Measurements from ENCODE around the gene ZNF660.
"Not testable (repeated sequence)": the region's sequence is repeated elsewhere in the genome, so short reads cannot be mapped to it uniquely, and the experiment has no call there.

ZNF660 gene

GRCh38 chr3:44568561-44568960, 16.2 kb upstream of the ZNF660 start:
- H3K79me2 ChIP-seq (ENCODE audit: low read length), result no peaks in the 10 kb centered on the region
- H3K4me2 ChIP-seq (ENCODE audit: low read length), result no peak overlapping the region
- H3K36me3 ChIP-seq (replicated peaks; ENCODE audit: low read depth, low read length), result peaks cover 1% of the 10 kb centered on the region
- H3K27ac ChIP-seq (ENCODE audit: low read length), result no peak overlapping the region
- H3K4me1 ChIP-seq (ENCODE audit: low read length), result no peaks in the 10 kb centered on the region
- no peak for TF ChIP-seq EZH2phosphoT487 (IDR thresholded peaks at IDR 0.05; ENCODE audit: low read depth)
- no peak for TF ChIP-seq CTCF (IDR thresholded peaks at IDR 0.05; ENCODE audit: low read depth, low read length)
- H4K20me1 ChIP-seq (ENCODE audit: insufficient read depth, low read length), result no peaks in the 10 kb centered on the region
- H3K4me3 ChIP-seq (ENCODE audit: low read length), result no peak overlapping the region
- H3K9me3 ChIP-seq (ENCODE audit: insufficient read depth, low read length), result peaks cover 27% of the 10 kb centered on the region
- no peak overlapping the region for H2AFZ ChIP-seq (ENCODE audit: low read depth, low read length)
- H3K9ac ChIP-seq (ENCODE audit: low read length), result no peak overlapping the region
- no peaks in the 10 kb centered on the region for H3K27me3 ChIP-seq (ENCODE audit: low read depth, low read length)

- Histone ChIP-seq H2AFZ (ENCODE audit: low read depth, low read length) (no peak overlapping the region), H3K79me2 (ENCODE audit: low read length) (no peaks in the 10 kb centered on the region), H3K36me3 (replicated peaks; ENCODE audit: low read depth, low read length) (peaks cover 4% of the 10 kb centered on the region), H3K9me3 (ENCODE audit: insufficient read depth, low read length) (peaks cover 23% of the 10 kb centered on the region), H3K27ac (ENCODE audit: low read length) (no peak overlapping the region), H3K9ac (ENCODE audit: low read length) (no peak overlapping the region), H3K27me3 (ENCODE audit: low read depth, low read length) (no peaks in the 10 kb centered on the region), H4K20me1 (ENCODE audit: insufficient read depth, low read length) (no peaks in the 10 kb centered on the region), H3K4me3 (ENCODE audit: low read length) (no peak overlapping the region), H3K4me1 (ENCODE audit: low read length) (peaks cover 4% of the 10 kb centered on the region), H3K4me2 (ENCODE audit: low read length) (no peak overlapping the region)
- TF ChIP-seq EZH2phosphoT487 (IDR thresholded peaks at IDR 0.05; ENCODE audit: low read depth), result no peak
- no peak for TF ChIP-seq CTCF (IDR thresholded peaks at IDR 0.05; ENCODE audit: low read depth, low read length)
These were observed 13.7 kb upstream of the ZNF660 start for GRCh38 chr3:44571024-44571423.

GRCh38 chr3:44576613-44577012, 8.2 kb upstream of the ZNF660 start:
- peak overlapping the region; percentile 9 for H3K4me3 ChIP-seq (ENCODE audit: low read length)
- H4K20me1 ChIP-seq (ENCODE audit: insufficient read depth, low read length), result no peaks in the 10 kb centered on the region
- H3K9ac ChIP-seq (ENCODE audit: low read length), result peak overlapping the region; percentile 18
- TF ChIP-seq CTCF (IDR thresholded peaks at IDR 0.05; ENCODE audit: low read depth, low read length) (no peak), EZH2phosphoT487 (IDR thresholded peaks at IDR 0.05; ENCODE audit: low read depth) (no peak)
- peaks cover 12% of the 10 kb centered on the region for H3K9me3 ChIP-seq (ENCODE audit: insufficient read depth, low read length)
- peaks cover 16% of the 10 kb centered on the region for H3K4me1 ChIP-seq (ENCODE audit: low read length)
- no peaks in the 10 kb centered on the region for H3K27me3 ChIP-seq (ENCODE audit: low read depth, low read length)
- peak overlapping the region; percentile 54 for H3K4me2 ChIP-seq (ENCODE audit: low read length)
- H2AFZ ChIP-seq (ENCODE audit: low read depth, low read length), result no peak overlapping the region
- H3K36me3 ChIP-seq (replicated peaks; ENCODE audit: low read depth, low read length), result peaks cover 4% of the 10 kb centered on the region
- no peaks in the 10 kb centered on the region for H3K79me2 ChIP-seq (ENCODE audit: low read length)
- H3K27ac ChIP-seq (ENCODE audit: low read length), result peak overlapping the region; percentile 70

GRCh38 chr3:44577354-44577952, 7.3 kb upstream of the ZNF660 start:
- H4K20me1 ChIP-seq (ENCODE audit: insufficient read depth, low read length); H3K27ac ChIP-seq (ENCODE audit: low read length); H3K4me2 ChIP-seq (ENCODE audit: low read length); H2AFZ ChIP-seq (ENCODE audit: low read depth, low read length); H3K36me3 ChIP-seq (replicated peaks; ENCODE audit: low read depth, low read length); H3K27me3 ChIP-seq (ENCODE audit: low read depth, low read length); H3K9ac ChIP-seq (ENCODE audit: low read length); H3K9me3 ChIP-seq (ENCODE audit: insufficient read depth, low read length); H3K79me2 ChIP-seq (ENCODE audit: low read length); H3K4me3 ChIP-seq (ENCODE audit: low read length): not testable (repeated sequence)
- H3K4me1 ChIP-seq (ENCODE audit: low read length), result peaks cover 16% of the 10 kb centered on the region

- H3K4me1 ChIP-seq (ENCODE audit: low read length), result peaks cover 16% of the 10 kb centered on the region
- not testable (repeated sequence) for H4K20me1 ChIP-seq (ENCODE audit: insufficient read depth, low read length)
These were observed 6.4 kb upstream of the ZNF660 start for GRCh38 chr3:44578316-44578715.

GRCh38 chr3:44578924-44579515, 5.7 kb upstream of the ZNF660 start:
- not testable (repeated sequence) for H3K9me3 ChIP-seq (ENCODE audit: insufficient read depth, low read length); H3K79me2 ChIP-seq (ENCODE audit: low read length); H2AFZ ChIP-seq (ENCODE audit: low read depth, low read length); H3K27ac ChIP-seq (ENCODE audit: low read length); H4K20me1 ChIP-seq (ENCODE audit: insufficient read depth, low read length); H3K4me2 ChIP-seq (ENCODE audit: low read length); H3K27me3 ChIP-seq (ENCODE audit: low read depth, low read length); H3K9ac ChIP-seq (ENCODE audit: low read length); H3K4me3 ChIP-seq (ENCODE audit: low read length); H3K36me3 ChIP-seq (replicated peaks; ENCODE audit: low read depth, low read length)
- peaks cover 16% of the 10 kb centered on the region for H3K4me1 ChIP-seq (ENCODE audit: low read length)

More at GRCh38 chr3:44578316-44578715, 6.4 kb upstream of the ZNF660 start:
- H3K9me3 ChIP-seq (ENCODE audit: insufficient read depth, low read length); H3K9ac ChIP-seq (ENCODE audit: low read length); H3K4me3 ChIP-seq (ENCODE audit: low read length); H3K36me3 ChIP-seq (replicated peaks; ENCODE audit: low read depth, low read length); H2AFZ ChIP-seq (ENCODE audit: low read depth, low read length); H3K4me2 ChIP-seq (ENCODE audit: low read length); H3K79me2 ChIP-seq (ENCODE audit: low read length); H3K27ac ChIP-seq (ENCODE audit: low read length); H3K27me3 ChIP-seq (ENCODE audit: low read depth, low read length): not testable (repeated sequence)

GRCh38 chr3:44579749-44580148, 5.0 kb upstream of the ZNF660 start:
- not testable (repeated sequence) for H4K20me1 ChIP-seq (ENCODE audit: insufficient read depth, low read length); H3K9me3 ChIP-seq (ENCODE audit: insufficient read depth, low read length); H3K4me2 ChIP-seq (ENCODE audit: low read length); H3K9ac ChIP-seq (ENCODE audit: low read length); H2AFZ ChIP-seq (ENCODE audit: low read depth, low read length); H3K36me3 ChIP-seq (replicated peaks; ENCODE audit: low read depth, low read length); H3K27me3 ChIP-seq (ENCODE audit: low read depth, low read length); H3K4me3 ChIP-seq (ENCODE audit: low read length); H3K27ac ChIP-seq (ENCODE audit: low read length); H3K79me2 ChIP-seq (ENCODE audit: low read length)
- peaks cover 20% of the 10 kb centered on the region for H3K4me1 ChIP-seq (ENCODE audit: low read length)
